ENCODE measurements around the gene OPN3.

DNA sequence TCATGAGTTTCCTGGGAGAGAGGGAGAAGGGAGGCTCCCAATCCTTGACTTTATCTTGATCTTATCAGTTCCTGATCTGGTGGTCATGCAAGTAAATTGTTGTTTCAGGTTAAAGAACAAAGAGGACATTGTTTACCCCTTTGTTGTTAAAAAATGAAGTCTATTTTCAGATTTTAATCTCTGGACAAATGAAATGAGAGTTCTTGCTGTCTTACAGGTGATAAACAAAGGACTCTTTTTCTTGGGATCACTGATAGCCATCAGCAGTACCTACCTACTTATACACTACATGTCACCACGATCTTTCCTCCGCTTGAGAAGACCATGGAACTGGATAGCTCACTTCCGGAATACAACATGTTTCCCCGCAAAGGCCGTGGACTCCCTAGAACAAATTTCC lies 48.4 kb downstream of the OPN3 start:
- TF ChIP-seq, protein P1, sequence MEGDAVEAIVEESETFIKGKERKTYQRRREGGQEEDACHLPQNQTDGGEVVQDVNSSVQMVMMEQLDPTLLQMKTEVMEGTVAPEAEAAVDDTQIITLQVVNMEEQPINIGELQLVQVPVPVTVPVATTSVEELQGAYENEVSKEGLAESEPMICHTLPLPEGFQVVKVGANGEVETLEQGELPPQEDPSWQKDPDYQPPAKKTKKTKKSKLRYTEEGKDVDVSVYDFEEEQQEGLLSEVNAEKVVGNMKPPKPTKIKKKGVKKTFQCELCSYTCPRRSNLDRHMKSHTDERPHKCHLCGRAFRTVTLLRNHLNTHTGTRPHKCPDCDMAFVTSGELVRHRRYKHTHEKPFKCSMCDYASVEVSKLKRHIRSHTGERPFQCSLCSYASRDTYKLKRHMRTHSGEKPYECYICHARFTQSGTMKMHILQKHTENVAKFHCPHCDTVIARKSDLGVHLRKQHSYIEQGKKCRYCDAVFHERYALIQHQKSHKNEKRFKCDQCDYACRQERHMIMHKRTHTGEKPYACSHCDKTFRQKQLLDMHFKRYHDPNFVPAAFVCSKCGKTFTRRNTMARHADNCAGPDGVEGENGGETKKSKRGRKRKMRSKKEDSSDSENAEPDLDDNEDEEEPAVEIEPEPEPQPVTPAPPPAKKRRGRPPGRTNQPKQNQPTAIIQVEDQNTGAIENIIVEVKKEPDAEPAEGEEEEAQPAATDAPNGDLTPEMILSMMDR (IDR thresholded peaks at IDR 0.05) = no peak
- no peak for TF ChIP-seq POLR2A (IDR thresholded peaks at IDR 0.05)
